Gastrocnemius medialis (tissue), 4 donors: ENCODE results near the gene ARHGAP22.

Experiments
- CTCF ChIP-seq, 5 experiments: fragments of 450-650 bp in 3 of 5; fragments of 200-600 bp in 2 of 5; sonication (generic) in 2 of 5; IDR thresholded peaks in 4 of 5; conservative IDR thresholded peaks in 1 of 5; 1 replicate in 4 of 5; 2 replicates in 1 of 5; pipeline ENCODE4 v1.5.1; 2016 to 2019; ENCODE audit warnings: antibody characterized with exemption in 5 of 5, mild to moderate bottlenecking in 3 of 5, moderate library complexity in 3 of 5
- POLR2A ChIP-seq, 2 donors: fragments of 450-650 bp; IDR thresholded peaks; one replicate each; pipeline ENCODE4 v1.6.1; 2017; ENCODE audit warnings: antibody characterized with exemption in 2 of 2, mild to moderate bottlenecking in 2 of 2, moderate library complexity in 2 of 2

- TF ChIP-seq CTCF (IDR thresholded peaks at IDR 0.05 in 4 of 5, conservative IDR thresholded peaks at IDR 0.05 in 1 of 5) (no peak), POLR2A (IDR thresholded peaks at IDR 0.05) (no peak)
These were observed 24.6 kb downstream of the ARHGAP22 start for GRCh38 chr10:48580236-48580635.
